Measurements from ENCODE around the gene MVD. TPM values are rescaled to one million over a fixed set of nuclear protein-coding genes. Genes with fewer than 3 reads are reported as not detected.
A peak's percentile ranks its signal among the peaks of the same experiment; 100 is the strongest.

Gene MVD
- total and polyA plus RNA-seq, 10 of the 15 experiments (the other 5 are each of a cell fraction or from before 2014, with no cell fraction given): 5.0 to 147 (median 65.0) TPM

DNA sequence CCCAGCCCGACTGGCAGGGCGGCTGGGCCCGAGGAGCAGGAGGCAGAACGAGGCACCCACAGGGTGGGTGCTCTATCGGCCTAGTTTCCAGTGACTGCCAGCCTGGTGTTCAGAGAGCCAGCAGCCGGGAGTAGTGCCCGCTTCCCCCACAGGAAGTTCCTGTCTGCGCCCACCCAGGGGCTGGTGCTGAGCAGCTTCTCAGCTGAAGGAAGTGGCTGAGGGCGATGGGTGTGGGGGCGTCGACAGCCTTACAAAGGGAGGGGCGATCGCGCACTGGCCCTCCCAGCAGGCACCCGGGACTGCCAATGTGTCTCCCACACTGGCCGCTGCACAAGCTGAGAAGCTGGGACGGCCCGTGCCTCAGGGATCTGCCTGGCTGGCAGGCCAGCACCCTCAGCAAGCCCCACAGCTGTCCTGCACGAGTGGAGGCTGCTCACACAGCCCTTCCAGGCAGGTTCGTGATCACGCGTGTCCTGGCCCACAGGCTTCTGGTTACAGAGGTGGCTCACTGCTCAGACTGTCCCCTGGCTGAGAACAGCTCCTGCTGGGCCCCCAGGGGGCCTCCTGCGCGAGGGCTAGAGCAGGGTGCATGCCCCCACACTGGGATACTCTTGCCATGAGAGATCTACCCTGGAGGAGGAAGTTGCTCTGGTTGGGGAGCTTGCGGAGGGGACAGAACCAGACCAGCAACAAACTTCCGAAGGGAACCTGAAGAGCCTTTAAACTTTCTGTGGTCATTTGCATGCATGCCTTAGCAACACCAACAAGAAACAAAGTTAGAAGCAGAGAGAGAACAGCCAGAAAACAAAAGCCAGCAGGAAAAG, 40.8 kb upstream of the MVD start (continued):
- TF ChIP-seq, protein P1, sequence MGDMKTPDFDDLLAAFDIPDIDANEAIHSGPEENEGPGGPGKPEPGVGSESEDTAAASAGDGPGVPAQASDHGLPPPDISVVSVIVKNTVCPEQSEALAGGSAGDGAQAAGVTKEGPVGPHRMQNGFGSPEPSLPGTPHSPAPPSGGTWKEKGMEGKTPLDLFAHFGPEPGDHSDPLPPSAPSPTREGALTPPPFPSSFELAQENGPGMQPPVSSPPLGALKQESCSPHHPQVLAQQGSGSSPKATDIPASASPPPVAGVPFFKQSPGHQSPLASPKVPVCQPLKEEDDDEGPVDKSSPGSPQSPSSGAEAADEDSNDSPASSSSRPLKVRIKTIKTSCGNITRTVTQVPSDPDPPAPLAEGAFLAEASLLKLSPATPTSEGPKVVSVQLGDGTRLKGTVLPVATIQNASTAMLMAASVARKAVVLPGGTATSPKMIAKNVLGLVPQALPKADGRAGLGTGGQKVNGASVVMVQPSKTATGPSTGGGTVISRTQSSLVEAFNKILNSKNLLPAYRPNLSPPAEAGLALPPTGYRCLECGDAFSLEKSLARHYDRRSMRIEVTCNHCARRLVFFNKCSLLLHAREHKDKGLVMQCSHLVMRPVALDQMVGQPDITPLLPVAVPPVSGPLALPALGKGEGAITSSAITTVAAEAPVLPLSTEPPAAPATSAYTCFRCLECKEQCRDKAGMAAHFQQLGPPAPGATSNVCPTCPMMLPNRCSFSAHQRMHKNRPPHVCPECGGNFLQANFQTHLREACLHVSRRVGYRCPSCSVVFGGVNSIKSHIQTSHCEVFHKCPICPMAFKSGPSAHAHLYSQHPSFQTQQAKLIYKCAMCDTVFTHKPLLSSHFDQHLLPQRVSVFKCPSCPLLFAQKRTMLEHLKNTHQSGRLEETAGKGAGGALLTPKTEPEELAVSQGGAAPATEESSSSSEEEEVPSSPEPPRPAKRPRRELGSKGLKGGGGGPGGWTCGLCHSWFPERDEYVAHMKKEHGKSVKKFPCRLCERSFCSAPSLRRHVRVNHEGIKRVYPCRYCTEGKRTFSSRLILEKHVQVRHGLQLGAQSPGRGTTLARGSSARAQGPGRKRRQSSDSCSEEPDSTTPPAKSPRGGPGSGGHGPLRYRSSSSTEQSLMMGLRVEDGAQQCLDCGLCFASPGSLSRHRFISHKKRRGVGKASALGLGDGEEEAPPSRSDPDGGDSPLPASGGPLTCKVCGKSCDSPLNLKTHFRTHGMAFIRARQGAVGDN (IDR thresholded peaks at IDR 0.05): 0 out of 2 replicates have a peak, but pooled peaks have one; percentile 6
- peak; percentile 25 for TF ChIP-seq MYC (IDR thresholded peaks at IDR 0.05; ENCODE audit: insufficient read depth, insufficient read length, insufficient replicate concordance, low read length, severe bottlenecking)
- no peak for TF ChIP-seq HDAC6 (IDR thresholded peaks at IDR 0.05; ENCODE audit: unreplicated experiment)
- TF ChIP-seq RCOR1 (conservative IDR thresholded peaks at IDR 0.05; ENCODE audit: low read depth, low read length): no peak
- TF ChIP-seq CBFB (IDR thresholded peaks at IDR 0.05; ENCODE audit: low read depth): no peak
- peak; percentile 55; the same call in 1 of the 2 replicates for TF ChIP-seq GATAD2B (conservative IDR thresholded peaks at IDR 0.05; ENCODE audit: low read depth)
- TF ChIP-seq, protein P2, sequence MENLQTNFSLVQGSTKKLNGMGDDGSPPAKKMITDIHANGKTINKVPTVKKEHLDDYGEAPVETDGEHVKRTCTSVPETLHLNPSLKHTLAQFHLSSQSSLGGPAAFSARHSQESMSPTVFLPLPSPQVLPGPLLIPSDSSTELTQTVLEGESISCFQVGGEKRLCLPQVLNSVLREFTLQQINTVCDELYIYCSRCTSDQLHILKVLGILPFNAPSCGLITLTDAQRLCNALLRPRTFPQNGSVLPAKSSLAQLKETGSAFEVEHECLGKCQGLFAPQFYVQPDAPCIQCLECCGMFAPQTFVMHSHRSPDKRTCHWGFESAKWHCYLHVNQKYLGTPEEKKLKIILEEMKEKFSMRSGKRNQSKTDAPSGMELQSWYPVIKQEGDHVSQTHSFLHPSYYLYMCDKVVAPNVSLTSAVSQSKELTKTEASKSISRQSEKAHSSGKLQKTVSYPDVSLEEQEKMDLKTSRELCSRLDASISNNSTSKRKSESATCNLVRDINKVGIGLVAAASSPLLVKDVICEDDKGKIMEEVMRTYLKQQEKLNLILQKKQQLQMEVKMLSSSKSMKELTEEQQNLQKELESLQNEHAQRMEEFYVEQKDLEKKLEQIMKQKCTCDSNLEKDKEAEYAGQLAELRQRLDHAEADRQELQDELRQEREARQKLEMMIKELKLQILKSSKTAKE (IDR thresholded peaks at IDR 0.05; ENCODE audit: low read depth, poor library complexity, severe bottlenecking): no peak
- TF ChIP-seq GABPA (IDR thresholded peaks at IDR 0.05; ENCODE audit: low read depth): no peak
- no peak for TF ChIP-seq FOS (IDR thresholded peaks at IDR 0.05; ENCODE audit: borderline replicate concordance, extremely low read depth, insufficient read length)
- TF ChIP-seq, protein P3, sequence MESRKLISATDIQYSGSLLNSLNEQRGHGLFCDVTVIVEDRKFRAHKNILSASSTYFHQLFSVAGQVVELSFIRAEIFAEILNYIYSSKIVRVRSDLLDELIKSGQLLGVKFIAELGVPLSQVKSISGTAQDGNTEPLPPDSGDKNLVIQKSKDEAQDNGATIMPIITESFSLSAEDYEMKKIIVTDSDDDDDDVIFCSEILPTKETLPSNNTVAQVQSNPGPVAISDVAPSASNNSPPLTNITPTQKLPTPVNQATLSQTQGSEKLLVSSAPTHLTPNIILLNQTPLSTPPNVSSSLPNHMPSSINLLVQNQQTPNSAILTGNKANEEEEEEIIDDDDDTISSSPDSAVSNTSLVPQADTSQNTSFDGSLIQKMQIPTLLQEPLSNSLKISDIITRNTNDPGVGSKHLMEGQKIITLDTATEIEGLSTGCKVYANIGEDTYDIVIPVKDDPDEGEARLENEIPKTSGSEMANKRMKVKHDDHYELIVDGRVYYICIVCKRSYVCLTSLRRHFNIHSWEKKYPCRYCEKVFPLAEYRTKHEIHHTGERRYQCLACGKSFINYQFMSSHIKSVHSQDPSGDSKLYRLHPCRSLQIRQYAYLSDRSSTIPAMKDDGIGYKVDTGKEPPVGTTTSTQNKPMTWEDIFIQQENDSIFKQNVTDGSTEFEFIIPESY (IDR thresholded peaks at IDR 0.05): no peak
- TF ChIP-seq, protein P4, sequence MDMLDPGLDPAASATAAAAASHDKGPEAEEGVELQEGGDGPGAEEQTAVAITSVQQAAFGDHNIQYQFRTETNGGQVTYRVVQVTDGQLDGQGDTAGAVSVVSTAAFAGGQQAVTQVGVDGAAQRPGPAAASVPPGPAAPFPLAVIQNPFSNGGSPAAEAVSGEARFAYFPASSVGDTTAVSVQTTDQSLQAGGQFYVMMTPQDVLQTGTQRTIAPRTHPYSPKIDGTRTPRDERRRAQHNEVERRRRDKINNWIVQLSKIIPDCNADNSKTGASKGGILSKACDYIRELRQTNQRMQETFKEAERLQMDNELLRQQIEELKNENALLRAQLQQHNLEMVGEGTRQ (IDR thresholded peaks at IDR 0.05; ENCODE audit: borderline replicate concordance, low read depth, low read length): no peak
- TF ChIP-seq, protein P5, sequence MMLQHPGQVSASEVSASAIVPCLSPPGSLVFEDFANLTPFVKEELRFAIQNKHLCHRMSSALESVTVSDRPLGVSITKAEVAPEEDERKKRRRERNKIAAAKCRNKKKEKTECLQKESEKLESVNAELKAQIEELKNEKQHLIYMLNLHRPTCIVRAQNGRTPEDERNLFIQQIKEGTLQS (IDR thresholded peaks at IDR 0.05; ENCODE audit: borderline replicate concordance, extremely low read depth, low read depth, low read length): no peak
- TF ChIP-seq, protein P6, sequence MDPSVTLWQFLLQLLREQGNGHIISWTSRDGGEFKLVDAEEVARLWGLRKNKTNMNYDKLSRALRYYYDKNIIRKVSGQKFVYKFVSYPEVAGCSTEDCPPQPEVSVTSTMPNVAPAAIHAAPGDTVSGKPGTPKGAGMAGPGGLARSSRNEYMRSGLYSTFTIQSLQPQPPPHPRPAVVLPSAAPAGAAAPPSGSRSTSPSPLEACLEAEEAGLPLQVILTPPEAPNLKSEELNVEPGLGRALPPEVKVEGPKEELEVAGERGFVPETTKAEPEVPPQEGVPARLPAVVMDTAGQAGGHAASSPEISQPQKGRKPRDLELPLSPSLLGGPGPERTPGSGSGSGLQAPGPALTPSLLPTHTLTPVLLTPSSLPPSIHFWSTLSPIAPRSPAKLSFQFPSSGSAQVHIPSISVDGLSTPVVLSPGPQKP (IDR thresholded peaks at IDR 0.05; ENCODE audit: low read depth, low read length): no peak
- TF ChIP-seq SIN3A (IDR thresholded peaks at IDR 0.05; ENCODE audit: low read depth, low read length): peak; percentile 38; the same call in 1 of the 2 replicates
- TF ChIP-seq POLR2A (IDR thresholded peaks at IDR 0.05; ENCODE audit: low read depth, low read length): peak; percentile 34; the same call in 1 of the 2 replicates
- no peak for TF ChIP-seq SIX5 (IDR thresholded peaks at IDR 0.05; ENCODE audit: low read depth, low read length, severe bottlenecking)
- peak in 1 of 2 experiments; percentile 86; a peak in 2 of 3 replicates for TF ChIP-seq EGR1 (IDR thresholded peaks at IDR 0.05; ENCODE audit: borderline replicate concordance in 1 of 2, low read depth in 2 of 2, low read length in 2 of 2)

Measured in GM12878 (cell line).